Osteocyte (in vitro differentiated cells): ENCODE measurements around the gene ERI2. TPM values are rescaled to one million over a fixed set of nuclear protein-coding genes. Genes with fewer than 3 reads are reported as not detected.

ENCODE experiments used
- DNase-seq: peaks from one replicate; pipeline ENCODE4 v3.0.0; 2021; ENCODE audit warnings: mixed read lengths; ENCODE audit not compliant: unreplicated experiment; ENCODE audit errors: extremely low spot score
- H3K27ac Mint-ChIP-seq: one replicate; pipeline ENCODE4 v1.8.0; 2021; ENCODE audit warnings: mild to moderate bottlenecking, mixed read lengths; ENCODE audit not compliant: unreplicated experiment
- H3K27me3 Mint-ChIP-seq: one replicate; pipeline ENCODE4 v1.8.0; 2021; ENCODE audit warnings: mixed read lengths; ENCODE audit not compliant: unreplicated experiment
- H3K36me3 Mint-ChIP-seq: one replicate; pipeline ENCODE4 v1.8.0; 2021; ENCODE audit warnings: mixed read lengths; ENCODE audit not compliant: unreplicated experiment
- H3K4me1 Mint-ChIP-seq: one replicate; pipeline ENCODE4 v1.8.0; 2021; ENCODE audit warnings: mixed read lengths; ENCODE audit not compliant: unreplicated experiment
- H3K4me3 Mint-ChIP-seq: one replicate; pipeline ENCODE4 v1.8.0; 2021; ENCODE audit warnings: mild to moderate bottlenecking, moderate library complexity, mixed read lengths; ENCODE audit not compliant: unreplicated experiment
- H3K9me3 Mint-ChIP-seq: one replicate; pipeline ENCODE4 v1.8.0; 2021; ENCODE audit warnings: mixed read lengths; ENCODE audit not compliant: unreplicated experiment
- CTCF ChIP-seq: fragments of 200-600 bp; sonication (generic); IDR thresholded peaks from 2 replicates; pipeline ENCODE4 v1.5.0; 2021; ENCODE audit warnings: antibody characterized with exemption, mild to moderate bottlenecking, moderate library complexity
- total RNA-seq: library from RNA; stranded (reverse); gene quantifications from 2 replicates; pipeline ENCODE4 v1.2.1, GENCODE V29; 2021

The ERI2 gene
- total RNA-seq, 1 donor from 2014 or later = 16.6 TPM

- Mint-ChIP-seq H3K27me3 (no peaks in the 10 kb centered on the region), H3K4me1 (no peaks in the 10 kb centered on the region), H3K27ac (no peak overlapping the region), H3K36me3 (peaks cover 6% of the 10 kb centered on the region), H3K4me3 (no peak overlapping the region), H3K9me3 (no peaks in the 10 kb centered on the region)
- no peak for TF ChIP-seq CTCF
- DNase-seq = no peak
Measured at GRCh38 chr16:20821682-20822081, 15.4 kb upstream of the ERI2 start.

- TF ChIP-seq CTCF = no peak
- Mint-ChIP-seq H3K9me3 (no peaks in the 10 kb centered on the region), H3K27me3 (no peaks in the 10 kb centered on the region), H3K27ac (no peak overlapping the region), H3K36me3 (peaks cover 8% of the 10 kb centered on the region), H3K4me1 (no peaks in the 10 kb centered on the region), H3K4me3 (no peak overlapping the region)
- DNase-seq = no peak
Measured at GRCh38 chr16:20818929-20819585, 12.8 kb upstream of the ERI2 start.

GRCh38 chr16:20814784-20815183, 8.5 kb upstream of the ERI2 start:
- Mint-ChIP-seq H3K36me3 (peaks cover 3% of the 10 kb centered on the region), H3K27ac (no peak overlapping the region), H3K4me1 (no peaks in the 10 kb centered on the region), H3K27me3 (no peaks in the 10 kb centered on the region), H3K4me3 (no peak overlapping the region), H3K9me3 (no peaks in the 10 kb centered on the region)
- no peak for TF ChIP-seq CTCF
- no peak for DNase-seq

- Mint-ChIP-seq H3K27me3 (no peaks in the 10 kb centered on the region), H3K4me3 (no peak overlapping the region), H3K4me1 (peaks cover 4% of the 10 kb centered on the region), H3K27ac (no peak overlapping the region), H3K9me3 (no peaks in the 10 kb centered on the region), H3K36me3 (peaks cover 3% of the 10 kb centered on the region)
- TF ChIP-seq CTCF = no peak
- DNase-seq = no peak
Measured at GRCh38 chr16:20812510-20812909, 6.2 kb upstream of the ERI2 start.

- Mint-ChIP-seq H3K4me3 (no peak overlapping the region), H3K36me3 (peaks cover 3% of the 10 kb centered on the region), H3K27ac (no peak overlapping the region), H3K4me1 (peaks cover 7% of the 10 kb centered on the region), H3K27me3 (no peaks in the 10 kb centered on the region), H3K9me3 (no peaks in the 10 kb centered on the region)
- TF ChIP-seq CTCF = no peak
- DNase-seq = no peak
Measured at GRCh38 chr16:20811889-20812439, 5.7 kb upstream of the ERI2 start.
